Measurements from ENCODE around the gene DCTN1. TPM values are rescaled to one million over a fixed set of nuclear protein-coding genes. Genes with fewer than 3 reads are reported as not detected.

DCTN1 gene
- total and polyA plus RNA-seq, 2 donors (not counting 1 experiment from before 2014, with no cell fraction given): 133 to 228 TPM

DNA sequence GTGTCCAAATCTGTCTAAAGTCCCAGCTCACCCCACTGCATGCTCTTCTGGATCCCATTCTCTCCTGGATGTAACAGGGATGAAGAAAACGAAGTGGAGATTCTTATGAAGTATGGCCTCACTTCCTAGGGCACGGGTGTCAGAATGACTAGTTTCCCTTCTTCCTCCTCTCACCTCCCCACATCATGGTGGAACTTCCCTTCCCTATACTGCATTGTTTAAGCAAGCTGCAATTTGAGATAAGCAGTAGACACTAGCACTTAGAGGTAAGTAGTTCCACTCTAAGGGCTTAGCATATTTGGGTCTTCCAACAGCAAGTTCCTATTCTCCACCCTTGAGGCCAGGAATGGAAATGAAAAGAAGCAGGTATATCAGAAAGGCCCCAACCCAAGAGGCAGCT is 66.6 kb downstream of the DCTN1 start:
- DNase-seq (ENCODE audit: low read depth in 2 of 2): no peak

DNA sequence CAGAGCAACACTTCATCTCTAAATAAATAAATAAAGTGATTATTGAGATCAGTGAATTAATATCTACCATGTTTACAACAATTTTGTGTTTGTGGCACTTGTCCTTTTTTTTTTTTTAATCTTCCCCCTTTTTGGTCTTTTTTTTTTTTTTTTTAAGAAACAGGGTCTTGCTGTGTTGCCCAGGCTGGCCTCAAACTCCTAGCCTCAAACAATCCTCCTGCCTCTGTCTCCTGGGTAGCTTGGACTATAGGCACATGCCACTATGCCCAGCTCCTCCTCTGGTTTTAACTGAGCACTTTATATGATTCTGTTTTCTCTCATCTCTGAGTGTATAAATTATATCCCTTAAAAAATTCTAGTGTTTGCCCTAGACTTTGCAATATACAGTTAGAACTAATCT is 67.2 kb downstream of the DCTN1 start:
- Histone ChIP-seq H3K4me2 (ENCODE audit: extremely low read depth, insufficient read depth, low read length) (no peak overlapping the region), H2AFZ (ENCODE audit: low read length) (no peak overlapping the region), H3K27me3 (ENCODE audit: control insufficient read depth, insufficient read depth, low read length) (no peaks in the 10 kb centered on the region), H3K9me3 (ENCODE audit: control insufficient read depth, insufficient read depth, low read depth, low read length) (no peaks in the 10 kb centered on the region), H3K4me1 (ENCODE audit: control insufficient read depth, extremely low read depth, insufficient read depth, low read length) (no peaks in the 10 kb centered on the region), H3K9ac (ENCODE audit: insufficient read depth, low read length) (no peak overlapping the region), H4K20me1 (ENCODE audit: control insufficient read depth, extremely low read depth, insufficient read depth, low read length) (no peaks in the 10 kb centered on the region), H3K79me2 (ENCODE audit: control insufficient read depth, insufficient read depth, low read length) (no peaks in the 10 kb centered on the region), H3K27ac (ENCODE audit: insufficient read depth, low read length) (no peak overlapping the region), H3K4me3 (replicated peaks in 1 of 4; ENCODE audit: control extremely low read depth in 1 of 4, insufficient read depth in 1 of 4, low read depth in 3 of 4, low read length in 4 of 4) (no peak overlapping the region), H3K36me3 (ENCODE audit: control insufficient read depth, insufficient read depth, low read length) (no peaks in the 10 kb centered on the region)
- TF ChIP-seq EZH2 (IDR thresholded peaks at IDR 0.05; ENCODE audit: low read length, missing control alignments): no peak
- TF ChIP-seq, protein P1, sequence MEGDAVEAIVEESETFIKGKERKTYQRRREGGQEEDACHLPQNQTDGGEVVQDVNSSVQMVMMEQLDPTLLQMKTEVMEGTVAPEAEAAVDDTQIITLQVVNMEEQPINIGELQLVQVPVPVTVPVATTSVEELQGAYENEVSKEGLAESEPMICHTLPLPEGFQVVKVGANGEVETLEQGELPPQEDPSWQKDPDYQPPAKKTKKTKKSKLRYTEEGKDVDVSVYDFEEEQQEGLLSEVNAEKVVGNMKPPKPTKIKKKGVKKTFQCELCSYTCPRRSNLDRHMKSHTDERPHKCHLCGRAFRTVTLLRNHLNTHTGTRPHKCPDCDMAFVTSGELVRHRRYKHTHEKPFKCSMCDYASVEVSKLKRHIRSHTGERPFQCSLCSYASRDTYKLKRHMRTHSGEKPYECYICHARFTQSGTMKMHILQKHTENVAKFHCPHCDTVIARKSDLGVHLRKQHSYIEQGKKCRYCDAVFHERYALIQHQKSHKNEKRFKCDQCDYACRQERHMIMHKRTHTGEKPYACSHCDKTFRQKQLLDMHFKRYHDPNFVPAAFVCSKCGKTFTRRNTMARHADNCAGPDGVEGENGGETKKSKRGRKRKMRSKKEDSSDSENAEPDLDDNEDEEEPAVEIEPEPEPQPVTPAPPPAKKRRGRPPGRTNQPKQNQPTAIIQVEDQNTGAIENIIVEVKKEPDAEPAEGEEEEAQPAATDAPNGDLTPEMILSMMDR (conservative IDR thresholded peaks at IDR 0.05 in 1 of 2, IDR thresholded peaks at IDR 0.05 in 1 of 2; ENCODE audit: low read depth in 1 of 2, low read length in 2 of 2): no peak
- no peak for DNase-seq (ENCODE audit: low read depth in 2 of 2)

More for the DNA sequence above, 66.6 kb downstream of the DCTN1 start:
- H3K36me3 ChIP-seq (ENCODE audit: control insufficient read depth, insufficient read depth, low read length): no peaks in the 10 kb centered on the region
- H3K27me3 ChIP-seq (ENCODE audit: control insufficient read depth, insufficient read depth, low read length): no peaks in the 10 kb centered on the region
- H3K9me3 ChIP-seq (ENCODE audit: control insufficient read depth, insufficient read depth, low read depth, low read length): no peaks in the 10 kb centered on the region
- TF ChIP-seq, protein P1 (conservative IDR thresholded peaks at IDR 0.05 in 1 of 2, IDR thresholded peaks at IDR 0.05 in 1 of 2; ENCODE audit: low read depth in 1 of 2, low read length in 2 of 2): no peak
- TF ChIP-seq EZH2 (IDR thresholded peaks at IDR 0.05; ENCODE audit: low read length, missing control alignments): no peak
- no peak overlapping the region for H2AFZ ChIP-seq (ENCODE audit: low read length)
- H3K9ac ChIP-seq (ENCODE audit: insufficient read depth, low read length): no peak overlapping the region
- no peaks in the 10 kb centered on the region for H3K79me2 ChIP-seq (ENCODE audit: control insufficient read depth, insufficient read depth, low read length)
- no peak overlapping the region for H3K4me2 ChIP-seq (ENCODE audit: extremely low read depth, insufficient read depth, low read length)
- H3K4me1 ChIP-seq (ENCODE audit: control insufficient read depth, extremely low read depth, insufficient read depth, low read length): no peaks in the 10 kb centered on the region
- no peak overlapping the region for H3K4me3 ChIP-seq (replicated peaks in 1 of 4; ENCODE audit: control extremely low read depth in 1 of 4, insufficient read depth in 1 of 4, low read depth in 3 of 4, low read length in 4 of 4)
- no peak overlapping the region for H3K27ac ChIP-seq (ENCODE audit: insufficient read depth, low read length)
- no peaks in the 10 kb centered on the region for H4K20me1 ChIP-seq (ENCODE audit: control insufficient read depth, extremely low read depth, insufficient read depth, low read length)

Other genes starting within 250 kb of the DCTN1 start
- 19.5 and 28.2 TPM in 2 replicates for gene BOLA3, start 232.4 kb downstream of the DCTN1 start, total RNA-seq
- 48.8 and 55.7 TPM in 2 replicates for gene BOLA3, start 232.4 kb downstream of the DCTN1 start, polyA plus RNA-seq
- gene MOB1A, start 201.4 kb downstream of the DCTN1 start, total RNA-seq: 80.9 and 87.4 TPM in 2 replicates
- gene MOB1A, start 201.4 kb downstream of the DCTN1 start, polyA plus RNA-seq: 61.6 and 80.3 TPM in 2 replicates
- gene MTHFD2, start 181.7 kb downstream of the DCTN1 start, total RNA-seq: 325 and 334 TPM in 2 replicates
- gene MTHFD2, start 181.7 kb downstream of the DCTN1 start, polyA plus RNA-seq: 72.2 and 95.4 TPM in 2 replicates
- under 0.01 and 0.17 TPM in 2 replicates for gene SLC4A5, start 36.9 kb downstream of the DCTN1 start, total RNA-seq
- 0.12 and 0.19 TPM in 2 replicates for gene SLC4A5, start 36.9 kb downstream of the DCTN1 start, polyA plus RNA-seq
- 0.77 and 1.5 TPM in 2 replicates for gene C2orf81, start 41.3 kb upstream of the DCTN1 start, total RNA-seq
- 0.25 and 0.37 TPM in 2 replicates for gene C2orf81, start 41.3 kb upstream of the DCTN1 start, polyA plus RNA-seq
- 23.9 and 27.1 TPM in 2 replicates for gene WDR54, start 41.4 kb upstream of the DCTN1 start, total RNA-seq
- gene WDR54, start 41.4 kb upstream of the DCTN1 start, polyA plus RNA-seq: 24.3 and 34.0 TPM in 2 replicates
- 11.8 and 16.0 TPM in 2 replicates for gene RTKN, start 61.6 kb upstream of the DCTN1 start, total RNA-seq
- gene RTKN, start 61.6 kb upstream of the DCTN1 start, polyA plus RNA-seq: 8.3 and 10.0 TPM in 2 replicates
- gene INO80B, start 74.8 kb upstream of the DCTN1 start, total RNA-seq: 13.0 and 14.9 TPM in 2 replicates
- 6.9 TPM in 2 replicates for gene INO80B, start 74.8 kb upstream of the DCTN1 start, polyA plus RNA-seq
- 48.8 and 78.1 TPM in 2 replicates for gene WBP1, start 78.1 kb upstream of the DCTN1 start, total RNA-seq
- gene WBP1, start 78.1 kb upstream of the DCTN1 start, polyA plus RNA-seq: 43.8 and 45.8 TPM in 2 replicates
- 49.1 and 56.0 TPM in 2 replicates for gene MOGS, start 85.1 kb upstream of the DCTN1 start, total RNA-seq
- gene MOGS, start 85.1 kb upstream of the DCTN1 start, polyA plus RNA-seq: 37.1 and 39.5 TPM in 2 replicates
- gene MRPL53, start 92.4 kb upstream of the DCTN1 start, total RNA-seq: 38.0 and 45.4 TPM in 2 replicates
- 30.1 and 33.9 TPM in 2 replicates for gene MRPL53, start 92.4 kb upstream of the DCTN1 start, polyA plus RNA-seq
- 18.5 and 21.3 TPM in 2 replicates for gene CCDC142, start 102.7 kb upstream of the DCTN1 start, total RNA-seq
- gene CCDC142, start 102.7 kb upstream of the DCTN1 start, polyA plus RNA-seq: 3.8 and 5.3 TPM in 2 replicates
- gene TTC31, start 102.8 kb upstream of the DCTN1 start, total RNA-seq: 7.7 and 10.7 TPM in 2 replicates
- 11.8 and 12.7 TPM in 2 replicates for gene TTC31, start 102.8 kb upstream of the DCTN1 start, polyA plus RNA-seq
- gene LBX2, start 119.3 kb upstream of the DCTN1 start, total RNA-seq: 1.5 and 3.0 TPM in 2 replicates
- 0.52 and 0.69 TPM in 2 replicates for gene LBX2, start 119.3 kb upstream of the DCTN1 start, polyA plus RNA-seq
- gene PCGF1, start 127.4 kb upstream of the DCTN1 start, total RNA-seq: 31.3 and 35.5 TPM in 2 replicates
- 23.8 and 25.4 TPM in 2 replicates for gene PCGF1, start 127.4 kb upstream of the DCTN1 start, polyA plus RNA-seq
- gene TLX2, start 134.1 kb upstream of the DCTN1 start, total RNA-seq: under 0.01 TPM in 1 of 2 replicates, not detected in the other
- not detected in 2 replicates for gene TLX2, start 134.1 kb upstream of the DCTN1 start, polyA plus RNA-seq
- gene DQX1, start 145.9 kb upstream of the DCTN1 start, total RNA-seq: not detected in 2 replicates
- gene DQX1, start 145.9 kb upstream of the DCTN1 start, polyA plus RNA-seq: not detected in 2 replicates
- gene AUP1, start 149.4 kb upstream of the DCTN1 start, total RNA-seq: 70.4 and 73.7 TPM in 2 replicates
- gene AUP1, start 149.4 kb upstream of the DCTN1 start, polyA plus RNA-seq: 54.0 and 81.3 TPM in 2 replicates
- 45.7 and 47.8 TPM in 2 replicates for gene HTRA2, start 149.6 kb upstream of the DCTN1 start, total RNA-seq
- gene HTRA2, start 149.6 kb upstream of the DCTN1 start, polyA plus RNA-seq: 18.8 and 25.4 TPM in 2 replicates
- gene LOXL3, start 173.6 kb upstream of the DCTN1 start, total RNA-seq: 12.6 and 26.4 TPM in 2 replicates
- gene LOXL3, start 173.6 kb upstream of the DCTN1 start, polyA plus RNA-seq: 13.7 and 20.6 TPM in 2 replicates
- 25.7 and 31.7 TPM in 2 replicates for gene DOK1, start 174.4 kb upstream of the DCTN1 start, total RNA-seq
- 11.4 and 12.6 TPM in 2 replicates for gene DOK1, start 174.4 kb upstream of the DCTN1 start, polyA plus RNA-seq